Spleen (tissue), 11 donors: Measurements from ENCODE around the gene TRPM2. TPM values are rescaled to one million over a fixed set of nuclear protein-coding genes. Genes with fewer than 3 reads are reported as not detected.
A peak's percentile ranks its signal among the peaks of the same experiment; 100 is the strongest.

ENCODE experiments used
- DNase-seq: peaks from one replicate; pipeline ENCODE4 v3.0.0-alpha.2; 2020
- H3K27ac ChIP-seq, 8 donors: fragments of 200-600 bp; sonication (generic) in 7 of 8; 1 replicate in 4 of 8; 2 replicates in 4 of 8; pipeline versions ENCODE4 v1.5.0 to v1.8.0; 2016 to 2021; ENCODE audit warnings: inconsistent platforms in 4 of 8, mild to moderate bottlenecking in 4 of 8, moderate library complexity in 1 of 8
- H3K27me3 ChIP-seq, 7 donors: fragments of 200-600 bp; sonication (generic) in 6 of 7; replicated peaks in 1 of 7; 1 replicate in 4 of 7; 2 replicates in 3 of 7; pipeline versions ENCODE4 v1.5.0 to v1.8.0; 2016 to 2021; ENCODE audit warnings: inconsistent platforms in 3 of 7, mild to moderate bottlenecking in 1 of 7
- H3K36me3 ChIP-seq, 6 donors: fragments of 200-600 bp; sonication (generic) in 5 of 6; 1 replicate in 4 of 6; 2 replicates in 2 of 6; pipeline versions ENCODE4 v1.5.0 to v1.8.0; 2016 to 2021; ENCODE audit warnings: inconsistent platforms in 2 of 6
- H3K4me1 ChIP-seq, 6 donors: fragments of 200-600 bp; sonication (generic) in 5 of 6; 1 replicate in 3 of 6; 2 replicates in 3 of 6; pipeline versions ENCODE4 v1.5.0 to v1.8.0; 2016 to 2021; ENCODE audit warnings: inconsistent platforms in 3 of 6
- H3K4me3 ChIP-seq, 8 donors: fragments of 200-600 bp; sonication (generic) in 7 of 8; 1 replicate in 4 of 8; 2 replicates in 4 of 8; pipeline versions ENCODE4 v1.5.0 to v1.8.0; 2016 to 2021; ENCODE audit warnings: inconsistent platforms in 4 of 8, mild to moderate bottlenecking in 4 of 8, moderate library complexity in 2 of 8
- H3K9me3 ChIP-seq, 8 donors: fragments of 200-600 bp; sonication (generic) in 7 of 8; 1 replicate in 4 of 8; 2 replicates in 4 of 8; pipeline versions ENCODE4 v1.5.0 to v1.8.0; 2016 to 2021; ENCODE audit warnings: inconsistent platforms in 4 of 8
- POLR2A ChIP-seq, 3 donors: fragments of 450-650 bp; IDR thresholded peaks; one replicate each; pipeline ENCODE4 v1.5.1; 2017; ENCODE audit warnings: antibody characterized with exemption in 3 of 3, mild to moderate bottlenecking in 1 of 3
- POLR2AphosphoS5 ChIP-seq, 3 donors: sonication (generic); formaldehyde crosslinking; IDR thresholded peaks; one replicate each; pipeline ENCODE4 v1.5.1; 2017; ENCODE audit warnings: antibody characterized with exemption in 3 of 3
- WGBS, 5 donors: extraction: QIAGEN DNeasy Blood & Tissue Kit in 3 of 5; methylation state at CpG; one replicate each; pipeline versions ENCODE4 v1.1.5 to v1.1.7; 2013 to 2018; 5-methylcytosine and 5-hydroxymethylcytosine counted together
- intact Hi-C: fragments of 100-400 bp; cut with DNase I; formaldehyde crosslinking; loops from one replicate; pipeline ENCODE4 v1.15.0; 2023; ENCODE audit warnings: low total_unique reads
- polyA plus RNA-seq, 3 donors: library from polyadenylated mRNA; stranded (reverse); fragments of 200-250 nt; gene quantifications; one replicate each; pipeline ENCODE4 v1.2.1, GENCODE V29; 2013
- total RNA-seq, 7 donors: library from RNA; depleted of rRNA in 3 of 7; stranded (reverse); fragments of >200 nt in 3 of 7; fragmentation: NEBNext Ultra II Directional in 4 of 7; extraction: Animal tissue kit (Norgen Biotek cat#: 25700) in 4 of 7; gene quantifications; one replicate each; pipeline versions ENCODE4 v1.1.0 to v1.2.1, GENCODE V29; 2016 to 2021
- TF ChIP-seq, protein P1 (sequence below), 11 experiments: fragments of 200-600 bp in 7 of 11; fragments of 450-650 bp in 4 of 11; sonication (generic) in 4 of 11; IDR thresholded peaks in 8 of 11; conservative IDR thresholded peaks in 3 of 11; 1 replicate in 7 of 11; 2 replicates in 4 of 11; pipeline versions ENCODE4 v1.4.0 to v1.8.0; 2016 to 2021; ENCODE audit warnings: antibody characterized with exemption in 11 of 11, inconsistent platforms in 4 of 11, mild to moderate bottlenecking in 1 of 11
- donor health status: healthy with polysubstance abuse.
- donor health status: DM: no; HTN: no; CAD: no; lungs with moderate emphysema.
- donor health status: DM: no; HTN: no; CAD: no.
- donor health status: Bipolar disorder and iron deficiency.
- donor health status: healthy.
- donor health status: DM: no; HTN: no; CAD: no.
- donor health status: DM: yes; HTN: yes; CAD: no.

TRPM2 gene
- total and polyA plus RNA-seq, 10 donors: 10.4 to 44.1 (median 23.3) TPM

DNA sequence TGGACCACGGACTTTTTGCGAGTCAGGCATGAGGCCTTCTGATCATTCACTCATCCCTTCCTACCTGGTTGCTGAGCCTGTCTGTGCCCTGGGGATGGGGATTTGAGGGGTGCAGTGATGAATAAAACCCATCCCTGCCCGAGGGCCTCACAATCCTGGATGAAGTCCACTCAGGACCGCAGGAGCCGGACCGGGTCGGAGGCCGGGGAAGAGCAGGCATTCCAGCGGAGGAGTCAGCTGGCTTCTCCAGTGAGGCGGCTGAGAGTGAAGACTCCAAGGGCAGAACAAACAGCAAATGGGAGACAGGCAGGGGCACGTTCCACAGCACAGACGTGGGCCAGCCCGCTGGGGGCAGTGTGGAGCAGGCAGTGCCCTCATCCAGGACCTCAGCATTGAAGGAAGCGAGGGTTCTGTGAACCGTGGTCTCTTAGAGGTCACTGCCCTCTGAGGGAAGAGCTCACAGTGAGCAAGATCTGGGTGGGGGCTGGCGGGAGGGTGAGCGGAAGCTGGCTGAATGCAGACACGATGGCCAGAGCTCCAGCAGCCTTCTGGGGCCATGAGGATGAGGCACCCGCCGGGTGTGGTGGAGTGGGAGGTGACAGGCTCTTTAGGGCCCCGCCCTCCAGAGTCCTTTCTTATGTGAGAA, 91.0 kb downstream of the TRPM2 start:
- H3K4me3 ChIP-seq: no peak overlapping the region
- peak; percentile 69 for DNase-seq
- peaks cover 0 to 3% (median 0%) of the 10 kb centered on the region in 8 donors for H3K9me3 ChIP-seq
- peaks cover 0 to 46% (median 22%) of the 10 kb centered on the region in 6 donors for H3K36me3 ChIP-seq
- H3K27me3 ChIP-seq: peaks cover 0 to 42% (median 3%) of the 10 kb centered on the region in 7 donors
- 75 to 79% (median 78%) methylated on average over 19 to 21 of the region's 21 CpGs for WGBS, 5 donors
- TF ChIP-seq POLR2A (IDR thresholded peaks at IDR 0.05): no peak
- TF ChIP-seq, protein P1, sequence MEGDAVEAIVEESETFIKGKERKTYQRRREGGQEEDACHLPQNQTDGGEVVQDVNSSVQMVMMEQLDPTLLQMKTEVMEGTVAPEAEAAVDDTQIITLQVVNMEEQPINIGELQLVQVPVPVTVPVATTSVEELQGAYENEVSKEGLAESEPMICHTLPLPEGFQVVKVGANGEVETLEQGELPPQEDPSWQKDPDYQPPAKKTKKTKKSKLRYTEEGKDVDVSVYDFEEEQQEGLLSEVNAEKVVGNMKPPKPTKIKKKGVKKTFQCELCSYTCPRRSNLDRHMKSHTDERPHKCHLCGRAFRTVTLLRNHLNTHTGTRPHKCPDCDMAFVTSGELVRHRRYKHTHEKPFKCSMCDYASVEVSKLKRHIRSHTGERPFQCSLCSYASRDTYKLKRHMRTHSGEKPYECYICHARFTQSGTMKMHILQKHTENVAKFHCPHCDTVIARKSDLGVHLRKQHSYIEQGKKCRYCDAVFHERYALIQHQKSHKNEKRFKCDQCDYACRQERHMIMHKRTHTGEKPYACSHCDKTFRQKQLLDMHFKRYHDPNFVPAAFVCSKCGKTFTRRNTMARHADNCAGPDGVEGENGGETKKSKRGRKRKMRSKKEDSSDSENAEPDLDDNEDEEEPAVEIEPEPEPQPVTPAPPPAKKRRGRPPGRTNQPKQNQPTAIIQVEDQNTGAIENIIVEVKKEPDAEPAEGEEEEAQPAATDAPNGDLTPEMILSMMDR (IDR thresholded peaks at IDR 0.05 in 8 of 11, conservative IDR thresholded peaks at IDR 0.05 in 3 of 11): no peak
- no peak for TF ChIP-seq POLR2AphosphoS5 (IDR thresholded peaks at IDR 0.05)
- no peaks in the 10 kb centered on the region for H3K4me1 ChIP-seq
- H3K27ac ChIP-seq: no peak overlapping the region
- intact Hi-C loops: no loop called here

DNA sequence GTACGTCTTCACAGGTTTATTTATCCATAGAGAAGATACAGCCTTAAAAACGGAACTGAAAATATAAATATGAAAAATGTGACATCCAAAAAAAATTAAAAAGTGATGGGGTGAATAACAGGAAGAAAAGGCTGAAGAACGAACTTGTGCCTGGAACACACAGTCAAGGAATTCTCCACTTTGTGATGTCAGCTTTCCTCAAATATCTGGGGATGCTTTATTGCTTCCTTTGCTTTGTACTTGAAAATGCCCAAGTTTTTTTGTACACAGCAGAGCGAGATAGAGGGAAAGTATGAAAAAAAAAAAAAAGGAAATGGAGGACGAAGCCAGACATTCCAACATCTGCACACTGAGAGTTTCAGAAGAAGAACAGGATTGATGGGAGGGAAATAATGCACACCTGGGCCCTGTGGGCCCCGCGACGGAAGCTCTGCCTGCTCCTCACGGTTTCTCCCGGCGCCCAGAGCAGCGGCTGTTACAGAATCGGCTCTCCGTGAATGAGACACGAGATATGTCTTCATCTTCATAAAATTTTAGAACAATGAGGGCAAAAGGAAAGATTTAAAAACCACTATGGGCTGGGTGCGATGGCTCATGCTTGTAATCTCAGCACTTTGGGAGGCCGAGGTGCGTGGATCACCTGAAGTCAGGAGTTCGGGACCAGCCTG, 91.9 kb downstream of the TRPM2 start:
- 73 to 77% (median 74%) methylated on average over 19 of the region's 19 CpGs for WGBS, 5 donors
- Histone ChIP-seq H3K4me1 (no peaks in the 10 kb centered on the region), H3K36me3 (peaks cover 0 to 37% (median 17%) of the 10 kb centered on the region in 6 donors), H3K27ac (no peak overlapping the region), H3K27me3 (peaks cover 0 to 51% (median 3%) of the 10 kb centered on the region in 7 donors), H3K4me3 (no peak overlapping the region), H3K9me3 (peaks cover 0 to 3% (median 0%) of the 10 kb centered on the region in 8 donors)
- intact Hi-C loops: no loop called here
- peak; percentile 16 for DNase-seq
- TF ChIP-seq POLR2AphosphoS5 (IDR thresholded peaks at IDR 0.05): no peak
- TF ChIP-seq, protein P1 (IDR thresholded peaks at IDR 0.05 in 8 of 11, conservative IDR thresholded peaks at IDR 0.05 in 3 of 11): no peak
- no peak for TF ChIP-seq POLR2A (IDR thresholded peaks at IDR 0.05)

GRCh38 chr21:44448651-44449131, 95.3 kb downstream of the TRPM2 start:
- H3K27ac ChIP-seq: no peak overlapping the region
- no peaks in the 10 kb centered on the region for H3K4me1 ChIP-seq
- 51 to 76% (median 74%) methylated on average over 3 to 13 of the region's 13 CpGs for WGBS, 5 donors
- intact Hi-C loops: no loop called here
- H3K27me3 ChIP-seq: peaks cover 0 to 60% (median 3%) of the 10 kb centered on the region in 7 donors
- H3K4me3 ChIP-seq: no peak overlapping the region
- H3K9me3 ChIP-seq: peaks cover 0 to 14% (median 9%) of the 10 kb centered on the region in 8 donors
- H3K36me3 ChIP-seq: peaks cover 0 to 3% (median 0%) of the 10 kb centered on the region in 6 donors
- DNase-seq: peak; percentile 57
- no peak for TF ChIP-seq POLR2AphosphoS5 (IDR thresholded peaks at IDR 0.05)
- TF ChIP-seq, protein P1 (IDR thresholded peaks at IDR 0.05 in 8 of 11, conservative IDR thresholded peaks at IDR 0.05 in 3 of 11): no peak
- TF ChIP-seq POLR2A (IDR thresholded peaks at IDR 0.05): no peak
